ENCODE measurements around the gene SERPINI1. TPM values are rescaled to one million over a fixed set of nuclear protein-coding genes. Genes with fewer than 3 reads are reported as not detected.

Gene SERPINI1, protein sequence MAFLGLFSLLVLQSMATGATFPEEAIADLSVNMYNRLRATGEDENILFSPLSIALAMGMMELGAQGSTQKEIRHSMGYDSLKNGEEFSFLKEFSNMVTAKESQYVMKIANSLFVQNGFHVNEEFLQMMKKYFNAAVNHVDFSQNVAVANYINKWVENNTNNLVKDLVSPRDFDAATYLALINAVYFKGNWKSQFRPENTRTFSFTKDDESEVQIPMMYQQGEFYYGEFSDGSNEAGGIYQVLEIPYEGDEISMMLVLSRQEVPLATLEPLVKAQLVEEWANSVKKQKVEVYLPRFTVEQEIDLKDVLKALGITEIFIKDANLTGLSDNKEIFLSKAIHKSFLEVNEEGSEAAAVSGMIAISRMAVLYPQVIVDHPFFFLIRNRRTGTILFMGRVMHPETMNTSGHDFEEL
- total RNA-seq = 1.3 and 4.6 TPM in 2 replicates

DNA sequence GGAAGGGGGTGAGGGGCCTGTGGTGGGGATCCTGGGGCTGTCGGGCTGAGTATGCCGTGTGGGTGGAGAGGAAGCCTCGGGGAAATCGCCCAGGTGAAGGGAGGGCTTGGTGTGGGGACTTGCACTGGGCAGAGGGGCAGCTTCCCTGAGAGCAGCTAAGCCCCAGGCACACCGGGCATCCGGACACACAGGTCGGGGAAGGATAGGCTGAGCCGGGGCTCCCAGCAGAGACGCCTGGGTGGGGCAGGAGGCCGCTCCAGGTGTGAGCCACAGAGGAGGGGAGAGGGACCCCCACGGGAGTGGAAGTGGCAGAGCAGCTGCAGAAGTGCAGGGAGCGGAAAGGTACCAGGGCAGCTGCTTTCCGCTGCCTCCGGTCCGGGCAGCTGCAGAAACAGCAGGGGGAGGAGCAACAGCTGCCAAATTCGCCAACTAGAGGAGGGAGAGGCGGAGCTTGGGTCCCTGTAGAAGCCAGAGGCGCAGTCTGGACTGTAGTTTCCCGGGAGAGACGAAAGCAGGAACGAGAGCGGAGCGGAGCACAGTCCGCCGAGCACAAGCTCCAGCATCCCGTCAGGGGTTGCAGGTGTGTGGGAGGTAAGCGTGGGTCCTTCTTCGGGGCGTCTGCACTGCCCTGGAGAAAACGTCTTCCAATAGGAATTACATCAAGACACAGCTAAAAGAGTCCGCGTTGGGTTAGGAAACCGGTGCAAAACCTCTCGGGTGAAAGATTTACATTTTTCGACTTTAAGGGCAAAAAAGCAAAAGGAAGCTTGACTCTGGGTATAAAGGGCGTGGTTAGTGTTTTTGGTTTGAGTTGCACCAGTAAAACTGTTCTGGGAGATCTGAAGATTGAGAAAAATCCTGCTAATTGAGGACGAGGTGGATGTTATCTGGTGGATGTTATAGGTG is at the start of gene SERPINI1:
Gene SERPINI1 (plus strand): TSS at position 489 of the 906 bp plus-strand sequence. CDS start 53,408 bp downstream, outside the sequence.

DNA sequence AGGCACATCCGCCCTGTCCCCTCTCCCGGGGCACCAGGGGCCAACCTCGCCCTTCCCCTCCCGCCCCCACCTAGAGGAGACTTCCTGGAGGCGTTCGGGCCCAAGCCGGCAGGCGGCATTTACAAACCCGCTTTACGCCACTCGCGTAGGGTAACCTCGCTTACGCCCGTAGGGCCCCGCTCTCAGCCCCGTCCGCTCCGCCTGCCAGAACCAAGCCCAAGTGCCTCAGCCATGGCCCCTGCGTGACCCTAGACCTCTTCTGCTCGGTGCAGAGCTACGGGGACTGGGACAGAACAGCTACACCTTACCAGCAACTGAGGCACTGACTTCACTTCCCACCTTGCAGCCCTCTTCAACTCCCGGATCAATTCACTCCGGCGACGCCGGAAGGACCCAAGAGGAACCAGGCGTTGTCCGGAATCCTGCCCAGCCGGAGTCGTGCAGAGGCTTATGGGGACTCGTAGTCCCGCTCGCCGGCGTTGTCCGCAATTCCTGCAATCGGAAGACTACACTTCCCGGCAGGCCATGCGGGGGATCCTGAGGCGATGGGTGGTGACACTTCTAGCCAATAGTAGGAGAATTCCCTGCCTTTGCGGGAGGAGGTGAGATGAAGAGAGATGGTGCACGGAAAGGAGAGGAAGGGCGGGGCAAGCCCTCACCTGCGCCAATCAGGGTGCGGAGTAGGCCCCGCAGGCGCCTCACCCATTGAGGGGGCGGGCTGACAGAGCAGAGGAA is 856 bp upstream of the SERPINI1 start, which contains the start of gene PDCD10:
Gene PDCD10 (minus strand): TSS at position 395 of the 735 bp plus-strand sequence. CDS start 14,735 bp downstream, outside the sequence.

Other genes starting within 250 kb of the SERPINI1 start
- not detected in 2 replicates for gene WDR49, start 81.8 kb upstream of the SERPINI1 start, total RNA-seq
- 32.9 and 47.4 TPM in 2 replicates for gene PDCD10, start 829 bp upstream of the SERPINI1 start, total RNA-seq

All from pericardium fibroblast (primary cell).